Activated CD4-positive, alpha-beta T cell treated with anti-CD3 and anti-CD28 coated beads, Interleukin-2, amount 50 U/mL, for 16 hours (primary cell): ENCODE results near the gene GNG13.
"Not testable (repeated sequence)": the region's sequence is repeated elsewhere in the genome, so short reads cannot be mapped to it uniquely, and the experiment has no call there.

Experiments
- DNase-seq: peaks from one replicate; pipeline ENCODE4 v3.0.0-alpha.2; 2020

GNG13 gene

DNA sequence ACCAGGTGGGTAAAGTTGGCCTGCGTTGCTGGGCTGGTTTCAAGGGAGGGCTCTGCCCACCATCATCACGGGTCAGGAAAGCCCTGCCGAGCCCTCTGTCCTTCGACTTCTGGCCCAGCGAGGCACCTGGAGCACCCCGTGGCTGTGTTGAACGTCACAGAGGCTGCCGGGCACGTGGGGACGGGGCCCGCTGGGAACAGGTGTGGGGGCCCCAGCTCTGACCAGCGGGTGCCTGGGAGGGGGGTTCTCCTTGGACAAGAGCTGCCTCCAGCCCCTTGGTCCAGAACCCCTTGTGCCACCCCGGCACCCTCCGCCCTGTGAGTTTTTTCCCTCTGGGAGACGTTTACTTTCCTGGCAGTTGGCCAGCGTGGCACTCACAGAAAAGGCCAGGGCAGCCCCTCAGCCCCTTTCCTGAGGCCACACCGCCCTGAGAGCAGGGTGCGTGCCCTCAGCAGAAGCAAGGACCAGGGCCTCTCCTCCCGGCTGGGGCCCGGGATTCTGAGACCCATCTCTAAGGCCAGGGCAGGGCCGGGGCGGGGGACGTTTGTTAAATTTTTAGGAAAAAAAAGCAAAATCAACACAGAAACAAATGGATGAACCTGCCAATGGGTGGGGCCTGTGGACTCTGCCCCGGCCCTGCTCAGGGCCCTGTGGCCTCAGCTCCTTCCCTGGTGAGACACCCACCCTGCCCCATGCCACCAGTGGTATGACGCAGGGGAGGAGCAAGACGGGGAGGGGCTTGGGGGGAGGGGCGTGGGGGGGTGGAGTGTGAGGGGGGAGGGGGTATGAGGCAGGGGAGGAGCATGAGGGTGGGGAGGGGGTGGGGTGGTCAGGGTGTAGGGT, 31.3 kb upstream of the GNG13 start:
- DNase-seq = no peak

DNA sequence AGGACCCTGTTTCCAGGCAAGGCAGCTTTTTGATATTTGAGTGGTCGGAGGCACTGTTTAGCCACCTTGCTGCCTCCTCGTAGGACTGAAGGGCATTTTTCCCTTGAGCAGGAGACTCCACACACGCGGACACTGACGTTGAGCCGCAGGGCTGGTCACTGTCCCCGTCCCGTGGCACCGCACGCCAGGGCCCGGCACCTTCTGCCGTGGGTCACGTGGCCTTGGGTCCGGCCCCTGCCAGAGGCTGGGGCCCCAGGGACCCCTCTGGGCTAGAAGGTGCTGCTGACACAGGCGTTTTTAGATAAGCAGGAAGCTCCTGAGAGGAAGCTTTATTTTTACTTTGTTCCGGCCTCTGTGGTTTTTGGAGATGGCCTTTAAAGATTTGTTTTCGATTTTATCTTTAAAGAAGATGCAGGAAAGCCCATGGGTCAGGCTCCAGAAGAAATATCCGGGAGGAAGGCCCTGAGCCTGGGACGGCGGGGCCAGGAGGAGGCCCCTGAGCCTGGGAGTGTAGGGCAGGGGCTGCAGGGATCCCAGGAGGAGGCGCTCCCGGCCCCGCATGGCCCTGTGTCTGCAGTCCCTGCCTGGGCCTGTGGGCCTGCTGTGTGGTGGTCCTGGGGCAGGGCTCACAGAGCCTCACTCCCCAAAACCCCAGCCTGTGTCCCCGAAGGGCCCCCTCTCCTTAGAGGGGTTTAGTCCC, 30.5 kb upstream of the GNG13 start:
- no peak for DNase-seq

DNA sequence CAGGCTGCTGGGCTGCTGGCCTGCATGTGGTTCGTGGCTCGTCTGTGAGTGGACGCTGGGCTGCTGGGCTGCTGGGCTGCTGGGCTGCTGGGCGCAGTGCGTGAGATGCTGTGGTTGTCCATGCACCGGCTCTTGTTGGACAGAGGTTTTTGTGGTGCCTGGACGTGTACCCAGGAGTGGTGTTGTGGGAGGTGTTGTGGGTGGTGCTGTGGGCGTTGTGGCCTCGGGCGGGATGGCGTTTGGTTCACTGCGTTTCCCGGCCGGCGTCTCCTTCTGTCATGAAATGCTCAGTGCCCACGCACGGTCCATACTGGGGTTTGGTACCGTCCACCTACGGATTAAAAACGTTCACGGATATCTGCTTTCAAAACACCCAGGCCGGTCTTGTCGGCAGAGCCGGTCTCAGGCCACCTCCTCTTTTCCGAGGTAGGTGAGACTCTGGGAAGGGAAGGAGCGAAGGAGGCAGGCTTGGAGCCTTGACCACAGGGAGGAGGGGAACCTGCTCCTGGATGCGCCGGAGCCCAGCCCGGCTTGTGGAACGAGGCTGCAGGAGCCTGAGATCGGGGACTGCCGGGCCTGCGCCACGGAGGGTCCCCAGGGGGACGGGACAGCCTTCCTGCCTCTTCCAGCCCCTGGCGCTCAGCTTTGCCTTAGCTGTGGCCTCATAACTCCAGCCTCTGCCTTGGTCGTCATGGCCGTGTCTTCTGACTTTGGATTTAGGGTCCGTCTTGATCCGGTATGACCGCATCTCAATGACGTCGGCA, 29.8 kb upstream of the GNG13 start:
- DNase-seq = no peak

DNA sequence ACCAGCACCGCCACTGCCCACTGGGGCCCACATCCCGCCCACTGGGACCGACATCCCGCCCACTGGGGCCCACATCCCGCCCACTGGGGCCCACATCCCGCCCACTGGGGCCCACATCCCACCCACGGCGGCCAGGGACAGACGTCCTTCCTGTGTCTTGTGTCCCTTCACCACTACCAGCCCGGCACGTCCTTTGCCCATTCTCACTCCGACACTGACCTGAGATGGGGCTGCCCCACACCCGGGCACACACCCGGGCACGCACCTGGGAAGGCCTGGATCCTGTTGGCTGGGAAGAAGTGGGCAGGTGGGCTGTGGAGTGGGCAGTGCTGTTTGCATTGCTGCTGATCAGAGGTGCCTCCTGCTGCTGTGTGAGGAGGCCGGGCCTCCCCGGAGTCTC, 28.4 kb upstream of the GNG13 start:
- no peak for DNase-seq

DNA sequence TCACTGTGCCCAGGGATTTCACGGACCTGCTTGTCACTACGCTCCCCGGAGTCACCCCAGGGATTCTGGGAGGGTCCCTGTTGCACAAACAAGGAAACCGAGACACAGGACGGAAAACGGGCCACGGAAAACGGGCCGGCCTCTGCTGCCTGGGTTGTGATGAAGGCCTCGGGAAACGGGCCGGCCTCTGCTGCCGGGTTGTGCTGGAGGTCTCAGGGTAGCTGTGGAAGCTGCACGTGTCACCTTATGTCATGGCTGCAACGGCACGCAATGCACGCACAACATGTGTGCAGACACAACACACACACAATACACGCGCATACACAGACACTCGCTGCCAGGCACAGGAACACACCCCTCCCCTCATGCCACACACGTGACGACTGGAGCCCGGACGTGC, 27.0 kb upstream of the GNG13 start:
- DNase-seq = no peak

DNA sequence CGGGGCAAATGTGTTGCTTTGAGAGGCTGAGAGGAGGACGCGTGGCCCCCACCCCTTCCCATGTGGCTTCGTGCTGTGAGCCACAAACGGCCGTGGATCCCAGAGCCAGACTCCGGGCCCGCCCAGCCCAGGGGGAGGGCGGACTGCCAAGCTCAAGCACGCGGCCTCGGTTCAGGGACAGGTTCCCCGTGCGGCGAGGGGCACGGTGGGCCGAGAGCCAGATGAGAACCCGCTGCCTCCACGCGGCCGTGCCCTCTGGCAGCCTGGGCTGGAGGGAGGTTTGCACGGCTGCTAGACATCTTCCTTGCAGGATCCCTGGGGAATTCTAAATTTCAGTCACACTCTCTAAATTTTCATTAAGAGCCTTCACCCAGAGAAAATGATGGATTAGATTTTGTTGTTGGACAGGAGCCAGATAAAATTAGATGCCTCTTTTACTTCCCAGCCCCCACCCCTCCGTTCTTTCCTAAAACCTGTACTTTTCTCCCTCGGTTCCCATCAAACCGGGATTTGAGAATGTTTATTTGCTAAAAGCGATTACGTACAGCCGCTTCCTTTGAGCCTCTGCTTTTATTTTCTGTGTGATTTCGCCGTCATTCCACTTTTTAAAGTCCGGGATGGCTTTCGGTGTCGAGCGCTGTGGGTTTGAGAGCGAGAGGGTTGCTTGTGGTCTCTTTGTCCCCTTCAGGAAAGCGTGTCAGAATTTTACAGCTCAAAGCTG, 25.0 kb upstream of the GNG13 start:
- DNase-seq = no peak

DNA sequence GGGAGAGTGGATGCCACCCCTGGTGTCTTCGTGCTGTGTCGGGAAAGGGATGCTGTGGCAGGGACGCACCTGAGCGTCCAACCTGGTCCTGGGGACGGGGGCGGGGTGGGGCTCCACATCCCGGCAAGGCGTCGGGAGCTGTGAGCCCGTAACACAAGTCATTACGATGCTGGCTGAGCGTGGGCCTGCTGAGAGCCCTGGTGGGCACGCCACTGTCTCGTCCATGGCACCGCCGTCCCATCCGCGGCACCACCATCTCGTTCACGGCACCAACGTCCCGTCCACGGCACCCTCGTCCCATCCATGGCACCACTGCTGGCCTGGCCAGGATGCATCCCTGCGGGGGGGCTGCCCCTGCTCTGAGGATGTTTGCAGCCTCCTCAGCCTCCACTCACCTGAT, 24.1 kb upstream of the GNG13 start:
- no peak for DNase-seq

DNA sequence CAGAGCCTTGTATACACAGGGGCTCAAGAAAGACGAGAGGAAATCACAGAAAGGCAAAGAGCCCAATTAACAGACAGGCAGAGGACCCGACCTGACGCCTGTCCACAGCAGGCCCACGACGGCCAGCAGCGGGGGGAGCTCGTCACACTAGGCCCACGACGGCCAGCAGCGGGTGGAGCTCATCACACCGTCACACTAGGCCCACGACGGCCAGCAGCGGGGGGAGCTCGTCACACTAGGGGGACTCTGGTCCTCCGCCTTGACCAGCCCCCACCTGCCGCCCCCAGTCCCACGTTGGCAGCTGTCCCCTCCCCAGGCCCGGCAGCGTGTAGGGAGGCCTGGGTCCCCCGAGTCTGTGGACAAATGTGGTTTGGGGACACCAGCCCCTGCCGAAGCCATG, 23.7 kb upstream of the GNG13 start:
- DNase-seq = no peak

DNA sequence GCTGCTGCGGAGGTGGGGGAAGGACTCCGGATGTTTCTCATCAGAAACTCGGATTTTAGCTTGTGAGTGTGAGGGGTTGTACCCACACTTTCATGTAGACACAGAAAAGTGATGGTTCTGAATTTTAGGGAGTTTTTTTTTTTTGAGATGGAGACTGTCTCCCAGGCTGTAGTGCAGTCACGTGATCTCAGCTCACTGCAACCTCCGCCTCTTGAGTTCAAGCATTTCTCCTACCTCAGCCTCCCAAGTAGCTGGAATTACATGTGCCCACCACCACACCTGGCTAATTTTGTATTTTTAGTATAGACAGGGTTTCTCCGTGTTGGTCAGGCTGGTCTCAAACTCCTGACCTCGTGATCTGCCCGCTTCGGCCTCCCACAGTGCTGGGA, 22.4 kb upstream of the GNG13 start:
- no peak for DNase-seq

DNA sequence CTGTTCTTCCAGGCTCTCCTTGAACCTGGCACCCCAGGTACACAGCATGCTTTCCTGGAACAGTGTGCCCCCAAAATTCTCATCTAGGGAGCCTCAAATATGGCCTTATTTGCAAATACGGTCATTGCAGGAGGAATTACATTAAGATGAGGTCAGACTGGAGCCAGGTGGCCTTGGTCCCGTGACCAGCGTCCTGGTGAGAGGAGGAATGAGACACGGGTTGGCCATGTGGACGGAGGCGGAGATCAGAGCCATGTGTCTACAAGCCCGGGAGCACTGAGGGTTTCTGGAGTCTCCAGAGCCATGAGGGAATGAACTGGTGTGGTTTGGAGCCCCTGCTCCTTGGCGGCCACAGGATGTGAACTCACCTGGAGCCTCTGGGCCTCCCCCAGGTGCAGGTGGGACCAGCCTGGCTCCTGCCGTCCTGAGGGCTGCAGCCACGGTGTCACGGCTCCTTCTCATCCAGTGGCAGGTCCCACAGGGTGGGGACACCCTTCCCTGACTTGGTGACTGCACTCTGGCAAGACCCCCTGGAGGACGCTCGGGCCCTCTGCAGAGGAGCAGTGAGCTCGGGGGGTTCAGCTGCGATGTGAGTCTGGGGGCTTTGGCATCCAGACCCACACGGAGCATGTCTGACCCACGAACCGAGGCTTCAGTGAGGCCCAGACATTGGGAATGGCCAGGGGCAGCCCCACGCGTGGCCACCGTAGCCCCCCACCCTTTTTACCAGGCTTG, 21.8 kb upstream of the GNG13 start:
- no peak for DNase-seq

DNA sequence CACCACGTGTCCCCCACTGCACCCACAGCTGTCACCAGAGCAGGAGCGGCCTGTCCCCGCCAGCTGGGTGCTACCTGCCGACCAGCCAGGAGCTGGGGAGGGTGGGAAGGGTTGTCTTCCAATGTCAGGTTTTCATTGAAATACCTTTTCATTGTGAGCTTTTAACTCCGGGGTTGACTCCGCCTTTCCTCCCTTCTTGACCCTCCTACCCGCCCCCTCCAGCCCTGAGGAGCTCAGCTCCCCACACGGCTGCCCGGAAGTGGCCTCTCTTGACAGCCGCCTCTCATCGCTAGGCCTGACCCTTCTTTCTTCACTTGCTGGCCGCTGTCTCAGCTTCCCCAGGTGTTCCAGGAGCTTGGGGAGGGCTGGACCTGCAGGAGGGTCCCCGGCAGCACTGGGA, 21.2 kb upstream of the GNG13 start:
- no peak for DNase-seq

DNA sequence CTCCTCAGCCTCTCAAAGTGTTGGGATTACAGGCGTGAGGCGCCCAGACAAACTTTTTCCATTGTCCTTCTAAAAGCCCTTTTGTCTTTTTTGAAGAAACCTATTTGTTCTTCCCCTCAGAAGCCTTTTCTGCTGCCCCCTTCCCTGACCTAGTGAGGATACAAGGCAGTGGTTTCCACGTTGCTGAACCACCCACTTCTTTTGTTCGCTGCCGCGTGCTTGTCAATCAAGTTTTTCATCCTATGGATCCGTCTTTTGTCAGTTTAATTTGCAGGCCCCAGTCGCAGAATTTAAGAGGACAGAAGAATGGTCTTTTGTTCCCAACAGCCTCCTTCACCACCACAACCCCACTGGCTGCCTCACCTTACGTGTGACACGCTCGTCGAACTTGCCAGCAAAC, 20.2 kb upstream of the GNG13 start:
- no peak for DNase-seq

DNA sequence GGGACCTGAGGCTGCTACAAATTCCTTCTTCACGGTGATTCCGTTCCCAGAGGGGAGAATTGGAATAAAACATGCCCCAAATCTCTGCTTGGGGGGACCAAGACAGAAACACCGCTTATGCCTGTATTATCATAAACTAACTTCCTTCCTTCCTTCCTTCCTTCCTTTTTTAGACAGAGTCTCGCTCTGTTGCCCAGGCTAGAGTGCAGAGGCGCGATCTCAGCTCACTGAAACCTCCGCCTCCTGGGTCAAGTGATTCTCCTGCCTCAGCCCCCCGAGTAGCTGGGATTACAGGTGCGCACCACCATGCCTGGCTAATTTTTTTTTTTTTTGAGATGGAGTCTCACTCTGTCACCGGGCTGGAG, 19.5 kb upstream of the GNG13 start:
- DNase-seq = not testable (repeated sequence)

DNA sequence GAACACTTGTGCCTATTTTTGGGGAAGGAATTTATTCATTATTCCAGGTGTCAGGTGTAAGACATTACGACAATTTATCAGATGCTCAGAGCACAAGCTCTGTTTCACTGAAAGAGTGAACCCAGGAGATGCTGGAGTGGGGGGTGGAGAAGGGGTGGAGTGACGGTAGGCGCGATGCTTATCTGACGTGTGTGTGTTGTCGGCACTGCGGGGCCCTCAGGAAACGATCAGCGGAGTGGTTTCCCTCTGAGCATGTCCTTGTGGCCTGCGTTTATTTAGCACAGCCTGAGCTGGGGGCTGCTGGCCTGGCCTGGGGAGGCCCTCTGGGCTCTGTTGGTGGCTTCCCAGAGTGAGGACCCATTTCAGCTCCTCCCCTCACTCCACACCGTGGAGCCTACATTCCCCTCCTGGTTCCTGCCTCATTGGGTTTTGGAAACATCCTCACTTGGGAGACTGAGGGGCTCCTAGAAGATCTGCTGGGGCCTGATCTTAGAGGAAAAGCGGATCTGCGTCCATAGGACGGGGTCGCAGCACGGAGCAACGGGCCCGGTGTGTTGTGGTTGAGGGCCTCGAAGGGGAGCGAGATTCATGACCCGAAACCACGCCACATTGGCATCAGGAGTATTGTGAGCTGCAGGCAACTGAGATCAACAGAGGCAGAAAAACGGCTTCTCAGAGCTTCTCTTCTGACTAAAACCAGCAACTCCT, 19.0 kb upstream of the GNG13 start:
- DNase-seq = no peak

DNA sequence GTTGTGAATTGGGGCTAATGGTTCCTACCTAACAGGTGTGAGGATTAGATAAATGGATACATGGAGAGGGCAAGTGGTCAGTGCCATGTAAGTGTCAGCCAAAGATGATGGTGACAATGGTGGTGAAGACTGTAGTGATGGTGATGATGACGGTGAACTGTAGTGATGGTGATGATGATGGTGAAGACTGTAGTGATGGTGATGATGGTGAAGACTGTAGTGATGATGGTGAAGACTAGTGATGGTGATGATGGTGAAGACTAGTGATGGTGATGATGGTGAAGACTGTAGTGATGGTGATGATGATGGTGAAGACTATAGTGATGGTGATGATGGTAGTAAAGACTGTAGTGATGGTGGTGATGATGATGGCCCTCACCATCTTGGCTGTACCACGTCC, 18.1 kb upstream of the GNG13 start:
- DNase-seq = no peak

DNA sequence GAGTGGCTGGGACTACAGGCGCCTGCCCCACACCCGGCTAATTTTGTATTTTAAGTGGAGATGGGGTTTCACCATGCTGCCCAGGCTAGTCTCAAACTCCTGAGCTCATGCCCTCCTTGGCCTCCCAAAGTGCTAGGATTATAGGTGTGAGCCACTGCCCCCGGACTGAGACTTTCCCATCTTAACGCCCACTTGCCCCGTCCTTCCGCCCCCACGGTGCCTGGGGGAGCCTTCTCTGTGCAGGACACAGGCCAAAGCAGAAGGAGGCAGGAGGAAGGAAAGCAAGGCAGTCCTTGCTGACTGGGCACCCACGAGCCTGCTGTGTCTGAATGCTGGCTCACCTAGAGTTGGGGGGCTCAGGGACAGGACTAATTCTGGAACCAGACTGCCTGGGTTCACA, 17.6 kb upstream of the GNG13 start:
- no peak for DNase-seq

DNA sequence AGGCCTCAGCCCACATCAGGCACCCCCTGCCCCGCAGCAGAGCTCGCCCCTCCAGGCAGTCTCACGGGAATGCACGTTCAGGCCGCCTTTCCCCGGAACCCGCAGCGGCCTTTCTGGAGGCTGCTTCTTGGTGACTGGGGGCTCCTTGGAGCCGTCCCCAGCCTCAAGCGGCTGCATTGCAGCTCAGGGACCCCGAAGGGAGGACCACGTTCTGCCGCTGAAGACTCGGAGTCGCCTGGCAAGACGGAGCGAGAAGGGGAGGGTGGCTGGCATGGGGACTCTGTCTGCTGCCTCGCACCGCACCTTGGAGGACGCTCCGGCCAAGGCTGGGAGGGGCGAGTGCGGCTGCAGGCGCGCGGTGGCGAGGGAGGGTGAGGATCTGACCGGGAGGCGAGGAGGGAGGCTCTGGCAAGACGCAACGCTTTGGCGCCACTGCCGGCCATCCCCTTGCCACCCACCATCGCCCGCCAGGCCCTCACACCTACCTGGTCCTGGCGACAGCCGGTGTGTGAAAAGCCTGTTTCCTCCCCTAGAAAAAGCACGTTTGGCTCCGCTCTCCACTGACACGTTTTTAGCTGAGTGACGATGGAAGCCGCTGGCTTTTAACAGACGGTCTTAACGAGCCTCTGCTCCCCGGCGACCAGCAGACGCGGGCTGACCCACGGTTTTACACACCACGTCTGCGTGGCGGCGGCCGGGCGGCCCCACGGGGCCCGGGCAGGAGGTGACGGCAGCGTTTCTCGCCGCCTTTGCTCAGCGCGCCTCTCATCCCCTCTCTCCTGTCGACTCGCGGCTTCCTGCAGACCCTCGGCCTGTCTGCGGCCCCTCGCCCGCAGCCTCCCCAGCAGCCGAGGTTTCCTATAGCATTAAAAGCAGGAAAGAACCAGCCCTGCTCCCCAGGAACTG, 16.7 kb upstream of the GNG13 start:
- DNase-seq = no peak

DNA sequence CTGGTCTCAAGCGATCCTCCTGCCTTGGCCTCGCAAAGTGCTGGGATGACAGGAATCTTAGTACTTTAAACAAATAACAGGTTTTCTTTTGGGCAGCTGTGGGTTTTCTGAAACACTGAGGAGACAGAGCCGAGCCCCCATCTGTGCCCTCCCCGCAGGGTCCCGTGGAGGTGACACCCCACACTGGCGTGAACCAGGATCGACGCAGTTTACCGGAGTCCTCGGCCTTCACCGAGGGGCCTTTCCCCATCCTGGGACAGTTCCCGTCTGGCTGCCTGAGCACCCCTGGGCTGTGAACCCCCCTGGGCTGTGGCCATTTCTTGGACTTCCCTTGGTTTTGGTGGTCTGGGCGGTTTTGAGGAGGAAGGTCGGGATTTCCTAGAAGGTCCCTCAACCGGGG, 15.3 kb upstream of the GNG13 start:
- no peak for DNase-seq

DNA sequence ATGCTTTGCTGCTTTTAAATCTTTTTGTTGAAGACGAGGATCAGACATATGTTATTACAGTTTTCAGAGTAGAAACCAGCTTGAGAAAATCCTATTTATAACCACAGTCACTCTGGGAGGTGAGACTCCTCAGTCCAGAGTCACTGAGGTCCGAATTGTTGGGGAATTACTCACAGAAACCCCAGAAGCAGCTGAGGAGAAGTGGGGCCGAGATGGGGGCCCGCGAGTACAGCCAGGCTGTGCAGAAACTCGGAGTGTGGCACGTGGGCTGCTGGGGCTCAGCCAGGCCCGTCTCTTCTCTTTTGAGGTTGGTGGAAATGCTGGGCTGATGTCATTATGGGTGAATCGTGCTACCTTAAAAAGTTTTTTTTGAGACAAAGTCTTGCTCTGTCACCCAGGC, 14.4 kb upstream of the GNG13 start:
- DNase-seq = no peak

DNA sequence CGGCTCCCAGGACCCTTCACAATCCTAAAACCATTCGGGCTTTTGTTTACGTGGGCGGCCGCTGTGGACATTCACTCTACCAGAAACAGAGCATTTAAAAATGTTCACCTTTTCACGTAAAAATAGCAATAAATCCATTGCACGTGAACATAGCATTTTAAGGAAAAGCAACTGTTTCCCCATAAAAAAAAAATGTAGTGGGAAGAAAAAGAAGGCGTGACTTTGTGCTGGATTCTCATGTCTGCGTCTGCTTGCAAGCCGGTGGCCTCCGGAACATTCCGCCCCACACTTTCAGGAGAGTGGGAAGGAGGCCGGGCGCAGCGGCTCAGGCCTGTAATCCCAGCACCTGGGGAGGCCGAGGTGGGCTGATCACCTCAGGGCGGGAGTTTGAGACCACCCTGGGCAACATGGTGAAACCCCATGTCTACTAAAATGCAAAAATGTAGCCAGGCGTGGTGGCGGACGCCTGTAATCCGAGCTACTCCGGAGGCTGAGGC, 13.4 kb upstream of the GNG13 start:
- no peak for DNase-seq
